ENCODE data around the gene MGMT. TPM values are rescaled to one million over a fixed set of nuclear protein-coding genes. Genes with fewer than 3 reads are reported as not detected.

Gene MGMT
- total RNA-seq, 1 donor from 2014 or later, result 51.4 TPM

DNA sequence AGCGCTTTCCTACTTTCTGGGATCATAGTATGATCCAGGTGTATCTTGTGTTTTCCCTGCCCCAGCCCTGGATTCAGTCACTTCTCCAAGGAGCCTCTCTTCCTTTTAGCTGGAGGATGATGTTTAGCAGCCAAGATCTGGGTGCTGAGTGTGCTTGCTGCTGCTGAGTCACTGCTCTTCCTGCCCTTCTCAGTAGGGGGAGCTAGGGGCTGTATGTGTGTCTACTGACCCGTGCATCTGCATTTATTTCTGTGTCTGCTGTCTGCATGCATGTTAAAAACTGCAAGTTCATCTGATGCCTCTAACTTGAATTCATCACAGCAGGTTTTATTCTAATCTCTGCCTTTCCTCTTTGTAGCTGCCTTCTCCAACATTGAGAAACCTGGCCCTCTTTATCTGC is 31.6 kb downstream of the MGMT start:
- no peak overlapping the region for H3K4me3 ChIP-seq (ENCODE audit: low read depth, low read length)
- TF ChIP-seq CTCF (conservative IDR thresholded peaks at IDR 0.05; ENCODE audit: low read depth, low read length), result no peak
- no peak for DNase-seq (ENCODE audit: low read depth)

- no peak for TF ChIP-seq CTCF (conservative IDR thresholded peaks at IDR 0.05; ENCODE audit: low read depth, low read length)
- DNase-seq (ENCODE audit: low read depth), result no peak
- H3K4me3 ChIP-seq (ENCODE audit: low read depth, low read length), result no peak overlapping the region
Observed at GRCh38 chr10:129500617-129501339, 33.7 kb downstream of the MGMT start.

DNA sequence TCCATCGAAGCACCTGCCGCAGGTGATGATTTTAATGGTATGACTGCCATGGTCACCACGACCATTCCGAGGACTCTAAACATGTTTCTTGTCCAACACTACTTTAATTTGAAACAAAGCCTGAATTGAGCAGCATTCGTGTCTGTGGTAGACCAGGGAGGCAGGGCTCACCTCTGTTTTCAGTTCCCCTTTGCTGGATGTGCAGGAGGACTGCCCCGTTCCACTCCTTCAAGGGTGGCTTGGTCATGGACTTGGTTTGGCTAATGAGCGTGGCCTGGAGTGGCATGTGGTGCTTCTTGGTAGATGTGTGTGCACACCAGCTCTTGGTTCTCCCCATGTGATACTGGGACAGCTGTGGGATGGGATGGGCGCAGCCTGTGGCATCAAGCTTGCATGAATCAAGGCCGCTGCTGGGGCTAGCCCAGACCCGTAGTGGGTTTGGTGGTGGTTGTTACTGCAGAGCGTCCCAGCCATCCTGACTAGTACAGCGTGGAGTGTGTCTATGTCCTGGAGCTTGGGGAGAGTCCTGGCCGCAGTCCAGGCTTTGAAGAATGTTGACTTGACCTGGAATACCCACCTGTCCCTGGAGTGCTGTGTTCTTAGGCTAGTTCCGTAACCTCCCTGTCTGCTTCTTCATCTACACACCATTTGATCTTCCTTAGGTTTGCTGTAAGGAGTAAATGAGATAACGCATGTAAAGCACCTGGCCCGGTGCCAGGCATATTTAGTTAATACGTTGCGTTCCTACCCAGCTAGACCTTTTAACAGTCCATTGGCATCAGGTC is 34.8 kb downstream of the MGMT start:
- no peak for TF ChIP-seq CTCF (conservative IDR thresholded peaks at IDR 0.05; ENCODE audit: low read depth, low read length)
- H3K4me3 ChIP-seq (ENCODE audit: low read depth, low read length), result no peak overlapping the region
- DNase-seq (ENCODE audit: low read depth), result no peak

DNA sequence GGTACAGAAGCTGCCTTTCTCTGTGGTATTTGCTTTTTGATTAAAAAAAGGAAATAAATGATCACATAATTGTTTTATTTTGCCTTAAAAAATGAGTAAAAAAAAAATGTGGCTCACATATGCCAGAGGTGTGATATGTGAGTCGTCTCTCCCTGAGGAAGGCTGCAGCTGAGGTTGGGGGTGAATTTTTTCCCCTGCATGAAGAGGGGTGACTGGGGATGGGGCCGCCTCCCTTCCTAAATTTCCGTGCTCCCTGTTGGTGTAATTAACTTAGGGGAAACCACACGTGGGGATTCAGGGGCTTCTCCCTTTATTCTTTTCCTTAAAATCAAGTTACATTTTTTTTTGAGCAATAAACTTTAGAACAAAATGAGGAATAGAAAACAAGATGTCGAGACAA is 35.4 kb downstream of the MGMT start:
- DNase-seq (ENCODE audit: low read depth), result no peak
- TF ChIP-seq CTCF (conservative IDR thresholded peaks at IDR 0.05; ENCODE audit: low read depth, low read length), result no peak
- H3K4me3 ChIP-seq (ENCODE audit: low read depth, low read length), result no peak overlapping the region

DNA sequence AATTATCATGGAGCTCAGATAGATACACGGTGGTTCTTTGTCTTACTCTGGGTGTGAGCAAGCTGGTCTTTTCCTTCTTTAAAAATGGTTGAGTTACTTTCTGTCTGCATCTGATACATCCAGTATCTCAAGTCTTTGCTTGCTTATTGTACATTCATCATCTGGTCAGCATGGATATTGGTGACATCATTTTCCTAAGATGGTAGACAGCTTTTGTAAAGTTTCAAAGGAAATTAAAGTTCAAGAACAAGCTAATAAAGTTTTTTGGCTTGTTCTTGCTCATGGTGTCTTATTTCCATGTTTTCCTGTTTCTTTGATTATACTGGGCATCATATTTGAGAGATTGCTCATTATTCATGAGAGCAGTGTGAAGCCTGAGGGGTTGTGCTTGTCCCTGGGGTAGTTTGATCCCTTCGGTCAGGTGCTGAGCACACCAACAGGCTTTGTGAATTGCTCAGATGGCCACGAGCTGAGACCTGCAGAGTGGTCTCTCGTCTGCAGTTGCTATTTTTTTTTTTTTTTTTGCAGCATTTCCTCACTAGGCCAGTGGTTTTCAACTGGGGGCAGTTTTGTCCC is 38.5 kb downstream of the MGMT start:
- no peak for DNase-seq (ENCODE audit: low read depth)
- no peak overlapping the region for H3K4me3 ChIP-seq (ENCODE audit: low read depth, low read length)
- no peak for TF ChIP-seq CTCF (conservative IDR thresholded peaks at IDR 0.05; ENCODE audit: low read depth, low read length)

GRCh38 chr10:129506101-129506797 is 39.2 kb downstream of the MGMT start:
- no peak for DNase-seq (ENCODE audit: low read depth)
- TF ChIP-seq CTCF (conservative IDR thresholded peaks at IDR 0.05; ENCODE audit: low read depth, low read length), result no peak
- no peak overlapping the region for H3K4me3 ChIP-seq (ENCODE audit: low read depth, low read length)

Measured in epithelial cell of proximal tubule (primary cell).